Measurements from ENCODE around the gene CASP4. TPM values are rescaled to one million over a fixed set of nuclear protein-coding genes. Genes with fewer than 3 reads are reported as not detected.
A peak's percentile ranks its signal among the peaks of the same experiment; 100 is the strongest.

The CASP4 gene
- total RNA-seq, 2 experiments from 2014 or later, result 48.8 to 59.1 TPM

- POLR2A ChIA-PET, result interaction anchor here (0.8 kb wide), 1 partner anchor 44 kb away, joined by 4 read pairs; no protein-coding TSS in a partner anchor
- Mint-ChIP-seq H3K36me3 (ENCODE audit: low read depth) (peaks cover 3% of the 10 kb centered on the region), H3K27me3 (no peaks in the 10 kb centered on the region), H3K4me1 (peaks cover 47% of the 10 kb centered on the region), H3K9me3 (ENCODE audit: low read depth) (no peaks in the 10 kb centered on the region), H3K27ac (peak overlapping the region; percentile 73), H3K4me3 (peak overlapping the region; percentile 65)
- CTCF ChIA-PET, result interaction anchor here (0.9 to 2.1 kb wide), 4 partner anchors 9 to 29 kb away, joined by 3 to 8 read pairs (median 7); no protein-coding TSS in a partner anchor
- intact Hi-C loops (cut with DNase I, micrococcal nuclease), result loop anchor here (1.0 to 10.0 kb wide), 5 partner anchors 9 to 377 kb away; partner anchors contain the start of gene CASP4 (in 1 of the 2)
- ATAC-seq (peak; percentile 47), DNase-seq (no peak)
Observed at GRCh38 chr11:104917271-104918112, 50.9 kb downstream of the CASP4 start.

- no peak for ATAC-seq
- Mint-ChIP-seq H3K27me3 (no peaks in the 10 kb centered on the region), H3K9me3 (ENCODE audit: low read depth) (no peaks in the 10 kb centered on the region), H3K4me1 (peaks cover 50% of the 10 kb centered on the region), H3K36me3 (ENCODE audit: low read depth) (no peaks in the 10 kb centered on the region), H3K27ac (peak overlapping the region; percentile 84), H3K4me3 (peak overlapping the region; percentile 43)
- no peak for DNase-seq
- intact Hi-C loops (cut with DNase I, micrococcal nuclease), result loop anchor here (5.0 to 10.0 kb wide), 4 partner anchors 39 to 378 kb away; partner anchors contain the start of gene CASP4 (in 1 of the 2)
- ChIA-PET CTCF (interaction anchor here (0.6 to 2.1 kb wide), 4 partner anchors 16 to 30 kb away, joined by 3 to 8 read pairs (median 4); no protein-coding TSS in a partner anchor), POLR2A (interaction anchor here (0.6 kb wide), 1 partner anchor 1771 kb away, joined by 5 read pairs; no protein-coding TSS in a partner anchor)
Observed at GRCh38 chr11:104916442-104916841, 51.9 kb downstream of the CASP4 start.

- Mint-ChIP-seq H3K4me1 (peaks cover 50% of the 10 kb centered on the region), H3K36me3 (ENCODE audit: low read depth) (peaks cover 3% of the 10 kb centered on the region), H3K27ac (no peak overlapping the region), H3K4me3 (no peak overlapping the region), H3K27me3 (no peaks in the 10 kb centered on the region), H3K9me3 (ENCODE audit: low read depth) (no peaks in the 10 kb centered on the region)
- no peak for DNase-seq
- ChIA-PET POLR2A (no interaction called here), CTCF (no interaction called here)
- ATAC-seq, result no peak
- intact Hi-C loops (cut with DNase I, micrococcal nuclease), result loop anchor here (10.0 kb wide), 2 partner anchors 207 to 383 kb away; no protein-coding TSS in a partner anchor
Observed at GRCh38 chr11:104912102-104912501, 56.3 kb downstream of the CASP4 start.

GRCh38 chr11:104908186-104908531 is 60.2 kb downstream of the CASP4 start:
- peak overlapping the region; percentile 28 for H3K27ac Mint-ChIP-seq
- H3K4me1 Mint-ChIP-seq, result peaks cover 32% of the 10 kb centered on the region
- DNase-seq, result no peak
- H3K36me3 Mint-ChIP-seq (ENCODE audit: low read depth), result peaks cover 5% of the 10 kb centered on the region
- intact Hi-C loops (cut with DNase I, micrococcal nuclease), result loop anchor here (1.0 to 5.0 kb wide), 3 partner anchors 10 to 286 kb away; no protein-coding TSS in a partner anchor
- ATAC-seq, result peak; percentile 9
- H3K27me3 Mint-ChIP-seq, result no peaks in the 10 kb centered on the region
- ChIA-PET CTCF (interaction anchor here (0.6 to 2.0 kb wide), 4 partner anchors 9 to 39 kb away, joined by 3 to 8 read pairs (median 4); no protein-coding TSS in a partner anchor), POLR2A (interaction anchor here (0.6 kb wide), 1 partner anchor 283 kb away, joined by 3 read pairs; no protein-coding TSS in a partner anchor)
- H3K9me3 Mint-ChIP-seq (ENCODE audit: low read depth), result no peaks in the 10 kb centered on the region
- H3K4me3 Mint-ChIP-seq, result no peak overlapping the region

GRCh38 chr11:104907521-104908185 is 60.7 kb downstream of the CASP4 start:
- Mint-ChIP-seq H3K36me3 (ENCODE audit: low read depth) (peaks cover 5% of the 10 kb centered on the region), H3K4me1 (peaks cover 30% of the 10 kb centered on the region), H3K27me3 (no peaks in the 10 kb centered on the region), H3K4me3 (no peak overlapping the region), H3K27ac (peak overlapping the region; percentile 47), H3K9me3 (ENCODE audit: low read depth) (no peaks in the 10 kb centered on the region)
- ChIA-PET POLR2A (interaction anchor here (0.6 kb wide), 1 partner anchor 284 kb away, joined by 3 read pairs; no protein-coding TSS in a partner anchor), CTCF (interaction anchor here (0.6 to 2.0 kb wide), 6 partner anchors 10 to 79 kb away, joined by 3 to 8 read pairs (median 4); no protein-coding TSS in a partner anchor)
- DNase-seq (peak; percentile 11), ATAC-seq (peak; percentile 92)
- intact Hi-C loops (cut with DNase I, micrococcal nuclease), result loop anchor here (1.0 to 5.0 kb wide), 5 partner anchors 11 to 285 kb away; no protein-coding TSS in a partner anchor

GRCh38 chr11:104905271-104905670 is 63.1 kb downstream of the CASP4 start:
- H3K4me3 Mint-ChIP-seq, result no peak overlapping the region
- peaks cover 5% of the 10 kb centered on the region for H3K36me3 Mint-ChIP-seq (ENCODE audit: low read depth)
- DNase-seq (no peak), ATAC-seq (no peak)
- no peaks in the 10 kb centered on the region for H3K27me3 Mint-ChIP-seq
- intact Hi-C loops (cut with DNase I, micrococcal nuclease), result loop anchor here in 1 of 2 experiments (5.0 kb wide), 2 partner anchors 172 to 283 kb away; no protein-coding TSS in a partner anchor
- no peak overlapping the region for H3K27ac Mint-ChIP-seq
- POLR2A ChIA-PET, result no interaction called here
- CTCF ChIA-PET, result no interaction called here
- H3K9me3 Mint-ChIP-seq (ENCODE audit: low read depth), result no peaks in the 10 kb centered on the region
- H3K4me1 Mint-ChIP-seq, result peaks cover 32% of the 10 kb centered on the region

- Mint-ChIP-seq H3K4me1 (peaks cover 8% of the 10 kb centered on the region), H3K27me3 (no peaks in the 10 kb centered on the region), H3K27ac (no peak overlapping the region), H3K36me3 (ENCODE audit: low read depth) (no peaks in the 10 kb centered on the region), H3K9me3 (ENCODE audit: low read depth) (no peaks in the 10 kb centered on the region), H3K4me3 (no peak overlapping the region)
- DNase-seq, result no peak
- POLR2A ChIA-PET, result no interaction called here
- CTCF ChIA-PET, result no interaction called here
- no peak for ATAC-seq
- intact Hi-C loops (cut with DNase I, micrococcal nuclease), result no loop called here
Observed at GRCh38 chr11:104899226-104899625, 69.1 kb downstream of the CASP4 start.

- H3K27me3 Mint-ChIP-seq, result no peaks in the 10 kb centered on the region
- DNase-seq, result no peak
- ChIA-PET CTCF (no interaction called here), POLR2A (no interaction called here)
- no peak for ATAC-seq
- H3K36me3 Mint-ChIP-seq (ENCODE audit: low read depth), result no peaks in the 10 kb centered on the region
- intact Hi-C loops (cut with DNase I, micrococcal nuclease), result no loop called here
- H3K27ac Mint-ChIP-seq, result no peak overlapping the region
- no peak overlapping the region for H3K4me3 Mint-ChIP-seq
- peaks cover 8% of the 10 kb centered on the region for H3K4me1 Mint-ChIP-seq
- H3K9me3 Mint-ChIP-seq (ENCODE audit: low read depth), result no peaks in the 10 kb centered on the region
Observed at GRCh38 chr11:104898685-104899013, 69.7 kb downstream of the CASP4 start.

- CTCF ChIA-PET, result no interaction called here
- Mint-ChIP-seq H3K4me1 (peaks cover 8% of the 10 kb centered on the region), H3K36me3 (ENCODE audit: low read depth) (no peaks in the 10 kb centered on the region), H3K4me3 (no peak within 1 kb of the TSS), H3K27ac (no peak within 1 kb of the TSS), H3K9me3 (ENCODE audit: low read depth) (no peaks in the 10 kb centered on the region), H3K27me3 (no peaks in the 10 kb centered on the region)
- POLR2A ChIA-PET, result no interaction called here
- no peak for ATAC-seq
- intact Hi-C loops (cut with DNase I, micrococcal nuclease), result no loop called here
- DNase-seq, result no peak
Observed at GRCh38 chr11:104897891-104898684, 70.3 kb downstream of the CASP4 start, which contains the start of gene CASP12. CASP12 (minus strand) TSS chr11:104898460.

GRCh38 chr11:104895634-104896033 is 72.7 kb downstream of the CASP4 start:
- CTCF ChIA-PET, result interaction anchor here (0.9 kb wide), 1 partner anchor 12 kb away, joined by 3 read pairs; no protein-coding TSS in a partner anchor

GRCh38 chr11:104893876-104894275 is 74.5 kb downstream of the CASP4 start:
- DNase-seq (no peak), ATAC-seq (no peak)
- Mint-ChIP-seq H3K4me1 (peaks cover 2% of the 10 kb centered on the region), H3K4me3 (no peak overlapping the region), H3K27ac (no peak overlapping the region), H3K9me3 (ENCODE audit: low read depth) (no peaks in the 10 kb centered on the region), H3K27me3 (no peaks in the 10 kb centered on the region), H3K36me3 (ENCODE audit: low read depth) (no peaks in the 10 kb centered on the region)
- ChIA-PET CTCF (no interaction called here), POLR2A (no interaction called here)
- intact Hi-C loops (cut with DNase I, micrococcal nuclease), result no loop called here

More at GRCh38 chr11:104895634-104896033, 72.7 kb downstream of the CASP4 start:
- no peak overlapping the region for H3K4me3 Mint-ChIP-seq
- intact Hi-C loops (cut with DNase I, micrococcal nuclease), result no loop called here
- H3K27ac Mint-ChIP-seq, result no peak overlapping the region
- no peaks in the 10 kb centered on the region for H3K36me3 Mint-ChIP-seq (ENCODE audit: low read depth)
- ATAC-seq (no peak), DNase-seq (no peak)
- no peaks in the 10 kb centered on the region for H3K27me3 Mint-ChIP-seq
- POLR2A ChIA-PET, result no interaction called here
- H3K4me1 Mint-ChIP-seq, result peaks cover 2% of the 10 kb centered on the region
- H3K9me3 Mint-ChIP-seq (ENCODE audit: low read depth), result no peaks in the 10 kb centered on the region
